NCI-H2029 treated with DMSO at 0.1 percent for 48 hours (cell line): Measurements from ENCODE around the gene TRIM75.
"Not testable (repeated sequence)": the region's sequence is repeated elsewhere in the genome, so short reads cannot be mapped to it uniquely, and the experiment has no call there.

Experiments used
- DNase-seq: peaks from one replicate; lab custom pipeline; 2025; lab: John Stamatoyannopoulos, UW

Gene TRIM75

DNA sequence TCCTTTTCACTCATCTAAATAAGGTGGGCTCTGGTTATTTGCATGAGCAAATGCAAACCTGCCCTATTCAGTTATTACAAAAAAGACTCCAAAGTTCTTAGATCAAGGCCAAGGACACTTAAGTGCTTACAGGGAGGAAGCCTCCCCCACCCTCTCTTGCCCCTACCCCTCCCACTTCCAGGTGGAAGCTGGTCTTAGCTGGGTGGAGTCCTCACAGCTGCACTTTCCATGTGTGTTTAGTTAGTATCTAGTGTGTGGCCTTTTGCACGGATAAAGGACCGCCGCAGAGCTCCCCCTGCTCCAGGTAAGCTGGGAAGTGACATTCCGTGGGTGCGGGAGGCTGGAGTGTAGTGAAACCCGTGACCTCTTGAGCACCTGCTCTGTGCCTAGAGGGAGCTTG is at the start of gene TRIM75:
Gene TRIM75, plus strand, starts transcription at position 222 of the 400 bp plus-strand sequence. CDS start 5,282 bp downstream, outside the sequence.
- no peak for DNase-seq

DNA sequence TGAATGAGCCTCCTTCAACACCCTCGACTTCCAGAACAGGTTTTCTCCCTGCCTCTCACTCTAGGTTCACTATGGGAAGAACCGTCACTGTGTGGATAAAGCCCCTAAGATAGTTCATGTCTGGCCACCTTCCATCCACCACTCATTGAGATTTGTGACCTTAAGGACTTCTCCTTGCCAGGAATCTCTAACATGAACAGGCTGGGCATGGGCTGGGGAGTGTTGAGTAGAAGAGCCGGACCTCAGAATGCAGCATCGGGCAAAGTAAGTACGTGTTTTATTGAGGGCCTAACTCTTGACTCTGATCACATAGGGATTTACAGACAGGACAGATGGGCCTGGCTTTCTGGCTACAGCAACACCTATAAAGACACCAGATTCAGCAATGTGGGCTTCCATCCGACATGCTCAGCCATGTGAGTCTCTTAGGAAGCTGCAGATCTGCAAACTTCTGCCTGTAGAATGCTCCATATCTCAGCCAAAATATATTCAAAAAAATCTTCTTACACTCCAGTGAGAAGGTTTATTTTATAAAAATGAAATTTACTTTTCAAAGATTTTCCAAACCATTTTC is 48.2 kb upstream of the TRIM75 start:
- no peak for DNase-seq

GRCh38 chr4:165006456-165006855 is 47.2 kb upstream of the TRIM75 start:
- DNase-seq = no peak

- no peak for DNase-seq
These were observed 46.8 kb upstream of the TRIM75 start for GRCh38 chr4:165006886-165007285.

- DNase-seq = no peak
These were observed 44.0 kb upstream of the TRIM75 start for GRCh38 chr4:165009493-165010227.

DNA sequence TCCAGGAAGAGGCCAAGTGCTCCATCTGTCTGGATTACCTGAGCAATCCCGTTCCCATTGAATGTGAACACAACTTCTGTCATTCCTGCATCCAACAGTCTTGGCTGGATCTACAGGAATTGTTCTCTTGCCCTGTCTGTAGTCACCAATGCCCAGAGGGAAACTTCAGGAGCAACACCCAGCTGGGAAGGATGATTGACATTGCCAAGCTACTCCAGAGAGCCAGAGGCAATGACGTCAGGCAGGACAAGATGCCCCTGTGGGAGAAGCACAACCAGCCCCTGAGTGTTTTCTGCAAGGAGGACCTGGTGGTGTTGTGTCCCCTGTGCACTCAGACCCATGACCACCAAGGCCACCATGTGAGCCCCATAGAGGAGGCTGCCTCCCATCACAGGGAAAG is 43.2 kb upstream of the TRIM75 start:
- DNase-seq = no peak

DNA sequence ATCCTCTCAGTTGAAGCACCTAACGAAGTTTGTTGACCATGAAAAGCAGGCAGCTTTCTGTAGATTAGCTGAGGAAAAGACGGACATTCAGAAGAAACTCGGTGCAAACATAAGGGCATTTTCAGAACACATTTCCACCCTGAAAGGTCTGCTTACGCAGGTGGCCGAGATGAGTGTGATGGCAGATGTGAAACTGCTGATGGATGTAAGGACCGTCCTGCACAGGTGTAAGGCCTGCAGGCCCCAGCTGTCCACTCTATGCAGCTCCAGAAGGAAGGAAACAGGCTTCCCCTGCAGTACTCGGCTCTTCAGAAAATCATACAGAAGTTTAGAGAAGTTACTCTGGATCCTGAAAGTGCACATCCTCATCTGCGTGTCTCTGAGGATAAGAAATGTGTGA is 42.7 kb upstream of the TRIM75 start:
- DNase-seq = no peak

- no peak for DNase-seq
These were observed 42.3 kb upstream of the TRIM75 start for GRCh38 chr4:165011403-165011802.

DNA sequence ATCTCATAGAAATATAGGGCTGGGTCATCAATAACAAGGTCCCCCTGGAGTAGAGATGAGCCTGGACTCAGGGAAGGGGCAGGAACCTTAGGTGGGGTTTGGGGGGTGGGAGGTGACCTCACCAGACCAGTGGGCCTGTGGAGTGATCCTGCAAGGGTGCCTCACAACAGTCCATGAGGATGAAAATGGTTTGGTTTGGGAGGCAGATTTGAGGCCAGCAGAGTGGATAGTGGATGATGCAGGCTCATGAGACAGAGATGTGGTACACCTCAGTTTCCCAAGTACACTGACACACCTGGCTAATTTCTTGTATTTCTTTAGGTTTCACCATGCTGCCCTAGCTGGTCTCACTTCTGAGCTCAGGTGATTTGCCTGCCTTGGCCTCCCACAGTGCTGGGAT is 40.0 kb upstream of the TRIM75 start:
- no peak for DNase-seq

GRCh38 chr4:165016971-165017370 is 36.7 kb upstream of the TRIM75 start:
- no peak for DNase-seq

GRCh38 chr4:165019995-165020394 is 33.7 kb upstream of the TRIM75 start:
- DNase-seq = not testable (repeated sequence)

DNA sequence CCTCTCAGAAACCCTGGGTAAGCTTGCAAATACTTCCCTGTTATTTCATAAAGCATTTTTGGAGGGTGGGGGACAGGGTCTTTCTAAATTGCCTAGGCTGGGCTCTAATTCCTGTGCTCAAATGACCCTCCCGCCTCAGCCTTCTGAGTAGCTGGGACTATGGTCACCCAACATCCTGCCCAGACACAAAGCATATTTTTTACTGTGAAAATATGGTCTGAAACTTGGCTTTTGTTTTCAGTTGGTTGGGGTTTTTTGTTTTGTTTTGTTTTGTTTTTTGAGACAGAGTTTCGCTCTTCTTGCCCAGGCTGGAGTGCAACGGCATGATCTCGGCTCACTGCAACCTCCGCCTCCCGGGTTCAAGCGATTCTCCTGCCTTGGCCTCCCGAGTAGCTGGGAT is 27.9 kb upstream of the TRIM75 start:
- not testable (repeated sequence) for DNase-seq

DNA sequence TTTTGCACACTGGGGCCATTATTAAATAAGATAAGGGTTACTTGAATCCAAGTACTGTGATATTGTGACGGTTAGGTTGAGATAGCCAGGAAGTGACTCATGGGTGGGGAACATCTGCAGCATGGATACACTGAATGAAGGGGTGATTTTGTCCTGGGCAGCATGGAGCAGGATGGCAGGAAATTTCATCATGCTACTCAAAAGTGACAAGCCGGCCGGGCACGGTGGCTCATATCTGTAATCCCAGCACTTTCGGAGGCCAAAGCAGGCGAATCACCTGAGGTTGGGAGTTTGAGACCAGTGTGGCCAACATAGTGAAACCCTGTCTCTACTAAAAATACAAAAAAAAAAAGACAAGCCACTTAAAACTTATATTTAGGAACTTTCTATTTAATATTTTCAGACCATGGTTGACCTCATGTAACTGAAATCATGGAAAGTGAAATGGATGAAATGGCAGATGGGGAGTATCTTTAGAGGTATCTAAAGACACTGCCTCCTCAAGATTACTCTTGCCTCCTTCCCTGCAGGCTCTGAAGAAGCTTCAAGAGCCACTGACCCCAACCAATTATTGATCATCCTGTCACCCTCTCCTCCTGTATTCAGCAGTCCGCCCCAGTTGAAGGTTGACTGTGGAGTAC is 25.8 kb upstream of the TRIM75 start:
- DNase-seq = no peak

DNA sequence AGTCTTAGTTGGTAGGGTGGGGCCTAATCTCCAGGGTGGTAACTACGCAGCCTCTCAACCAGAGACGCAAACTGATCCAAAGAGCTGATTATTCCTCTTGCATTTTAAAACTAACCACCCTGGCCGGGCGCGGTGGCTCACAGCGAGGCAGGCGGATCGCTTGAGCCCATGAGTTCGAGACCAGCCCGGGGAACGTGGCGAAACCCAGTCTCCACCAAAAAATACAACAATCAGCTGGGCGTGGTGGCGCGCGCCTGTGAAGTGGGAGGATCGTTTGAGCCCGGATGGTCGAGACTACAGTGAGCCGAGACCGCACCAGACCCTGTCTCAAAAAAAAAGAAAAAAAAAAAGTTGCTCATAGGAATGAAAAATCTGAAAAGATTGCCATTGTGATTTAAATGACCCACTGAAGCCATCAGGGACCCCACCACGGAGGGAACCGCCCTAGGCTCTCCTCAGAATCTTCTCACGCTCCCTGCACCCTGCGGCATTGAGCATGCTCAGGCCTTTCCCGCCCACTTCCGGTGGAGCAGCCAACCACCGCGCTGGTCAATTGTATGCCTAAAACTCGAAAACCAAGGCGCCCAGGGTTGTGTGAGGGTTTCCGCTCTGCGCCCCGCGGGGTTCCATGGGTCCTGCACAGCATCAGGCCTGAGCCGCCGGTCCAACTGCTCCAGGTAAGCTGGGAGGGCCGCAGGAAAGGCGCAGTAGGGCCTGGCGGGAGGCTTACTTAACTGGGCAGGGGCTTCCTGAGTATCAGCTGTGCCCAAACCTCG is 22.0 kb upstream of the TRIM75 start, which contains the start of gene TRIM60:
Gene TRIM60, plus strand, starts transcription at position 564 of the 776 bp plus-strand sequence. CDS start 8,074 bp downstream, outside the sequence.
- DNase-seq = no peak

DNA sequence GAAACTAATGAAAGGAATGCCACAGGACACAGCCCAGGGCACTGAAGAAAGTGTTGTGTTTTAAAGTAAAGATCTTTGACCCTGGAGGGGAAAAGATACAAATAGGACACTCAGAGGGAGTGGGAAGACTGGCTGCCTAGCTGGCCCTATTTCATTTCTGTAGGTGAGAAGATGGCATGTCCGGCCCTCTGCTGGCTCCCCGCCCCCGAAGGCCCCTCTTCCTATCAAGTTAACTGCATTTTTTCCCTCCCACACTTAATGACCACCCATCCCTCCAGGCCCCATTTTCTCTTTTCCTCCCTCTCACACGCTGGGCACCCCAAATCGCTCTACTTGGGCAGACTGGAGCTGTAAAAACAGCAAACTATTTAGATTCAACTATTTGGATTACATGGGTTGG is 5.5 kb upstream of the TRIM75 start:
- DNase-seq = no peak

DNA sequence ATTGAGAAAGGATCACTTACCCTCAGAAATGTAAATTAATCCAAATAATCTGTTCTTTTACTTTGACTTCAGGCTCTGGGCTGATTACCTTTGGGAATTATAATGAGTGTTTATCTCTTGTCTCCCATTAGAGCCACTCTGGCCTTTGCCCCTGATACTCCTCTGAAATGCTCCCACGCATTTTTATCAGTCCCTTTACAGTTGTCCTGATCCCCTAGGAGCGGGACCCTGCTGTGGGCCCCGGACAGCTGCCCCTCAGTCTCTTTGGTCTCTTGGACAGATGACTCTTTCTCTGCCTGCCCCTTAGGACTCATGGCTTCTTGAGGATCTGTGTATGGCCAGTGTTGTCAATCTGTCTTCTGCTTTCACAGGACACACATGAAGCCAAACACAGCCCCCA is 1.0 kb upstream of the TRIM75 start:
- DNase-seq = no peak

- DNase-seq = no peak
These were observed 1.9 kb downstream of the TRIM75 start for GRCh38 chr4:165055601-165056000.

DNA sequence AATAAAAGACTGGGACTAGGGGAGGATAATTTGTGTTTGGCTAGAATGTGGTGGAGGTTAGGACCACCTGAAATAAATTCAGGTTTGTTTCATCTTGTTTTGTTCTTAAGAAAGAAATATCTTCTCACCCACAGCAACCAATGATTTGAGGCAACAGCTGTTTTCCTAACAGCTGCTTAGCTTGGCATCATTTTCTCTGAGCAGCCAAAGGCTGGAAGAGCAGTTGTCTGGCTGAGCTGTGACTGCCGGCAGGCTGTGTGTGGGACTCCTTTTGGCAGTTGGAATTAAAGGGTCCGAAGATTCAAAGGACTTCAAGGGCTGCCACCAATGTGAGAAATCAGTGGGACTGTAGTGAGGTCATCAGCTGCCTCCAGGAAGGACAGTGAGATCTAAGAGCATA is 5.0 kb downstream of the TRIM75 start:
- no peak for DNase-seq

GRCh38 chr4:165059386-165059785 is 5.7 kb downstream of the TRIM75 start:
- DNase-seq = no peak

DNA sequence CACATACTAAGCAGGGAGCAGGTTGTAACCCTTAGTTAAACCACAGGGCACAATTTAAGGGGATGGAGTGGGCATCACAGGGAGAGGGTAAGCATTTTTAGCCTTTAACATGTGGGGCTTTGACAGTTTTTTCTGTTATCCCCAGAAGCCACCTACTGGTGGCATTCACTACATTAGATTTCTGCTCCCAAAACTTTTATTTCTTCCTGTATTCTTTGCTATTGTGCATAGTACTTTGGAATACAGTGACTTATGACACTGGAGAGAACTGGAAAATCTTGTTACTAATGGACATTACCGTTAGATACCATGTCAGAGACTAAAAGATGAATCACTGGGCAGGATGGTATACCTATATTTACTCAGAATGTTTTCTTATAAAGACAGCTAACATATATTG is 7.3 kb downstream of the TRIM75 start:
- DNase-seq = no peak

- DNase-seq = no peak
These were observed 16.9 kb downstream of the TRIM75 start for GRCh38 chr4:165070560-165070959.

GRCh38 chr4:165073346-165073745 is 19.7 kb downstream of the TRIM75 start:
- DNase-seq = not testable (repeated sequence)
